Liver (tissue), 9 donors: ENCODE data around the gene CDC42BPG. TPM values are rescaled to one million over a fixed set of nuclear protein-coding genes. Genes with fewer than 3 reads are reported as not detected.

Source experiments
- DNase-seq: peaks from one replicate; pipeline ENCODE4 v3.0.0-alpha.2; 2017; ENCODE audit warnings: low spot score
- H3K27ac ChIP-seq, 2 donors: one replicate each; pipeline ENCODE4 v1.7.0; 2013; ENCODE audit warnings: inconsistent platforms in 2 of 2, low read length in 2 of 2, control low read depth in 1 of 2, low read depth in 1 of 2, mild to moderate bottlenecking in 1 of 2
- H3K27me3 ChIP-seq, 4 donors: one replicate each; pipeline versions ENCODE4 v1.6.1 to v1.7.0; 2013; ENCODE audit warnings: low read length in 3 of 4, inconsistent platforms in 1 of 4, mild to moderate bottlenecking in 1 of 4, moderate library complexity in 1 of 4; ENCODE audit not compliant: control insufficient read depth in 4 of 4, insufficient read depth in 4 of 4
- H3K36me3 ChIP-seq, 4 donors: one replicate each; pipeline versions ENCODE4 v1.6.1 to v1.7.0; 2013; ENCODE audit warnings: low read length in 3 of 4, mild to moderate bottlenecking in 3 of 4, low read depth in 1 of 4, moderate library complexity in 1 of 4; ENCODE audit not compliant: control insufficient read depth in 4 of 4, insufficient read depth in 3 of 4
- H3K4me1 ChIP-seq, 4 donors: one replicate each; pipeline versions ENCODE4 v1.6.1 to v1.7.0; 2013; ENCODE audit warnings: low read length in 3 of 4, mild to moderate bottlenecking in 3 of 4, moderate library complexity in 1 of 4; ENCODE audit not compliant: control insufficient read depth in 4 of 4, insufficient read depth in 4 of 4
- H3K4me3 ChIP-seq, 3 donors: one replicate each; pipeline versions ENCODE4 v1.6.1 to v1.7.0; 2013; ENCODE audit warnings: low read length in 3 of 3, control low read depth in 1 of 3, low read depth in 1 of 3, mild to moderate bottlenecking in 1 of 3
- H3K9ac ChIP-seq, 2 donors: one replicate each; pipeline ENCODE4 v1.7.0; 2013; ENCODE audit warnings: low read length in 2 of 2, mild to moderate bottlenecking in 2 of 2, moderate library complexity in 2 of 2, control low read depth in 1 of 2, low read depth in 1 of 2
- H3K9me3 ChIP-seq, 4 donors: one replicate each; pipeline versions ENCODE4 v1.6.1 to v1.7.0; 2013; ENCODE audit warnings: low read length in 3 of 4; ENCODE audit not compliant: control insufficient read depth in 4 of 4
- EGR1 ChIP-seq, 2 donors: IDR thresholded peaks; 2 replicates each; pipeline ENCODE4 v1.6.1; 2016 to 2018; ENCODE audit warnings: antibody characterized with exemption in 2 of 2, low read depth in 2 of 2
- FOXA1 ChIP-seq: IDR thresholded peaks from 2 replicates; pipeline ENCODE4 v1.6.1; 2016; ENCODE audit warnings: antibody characterized with exemption
- FOXA2 ChIP-seq: IDR thresholded peaks from 2 replicates; pipeline ENCODE4 v1.6.1; 2016; ENCODE audit warnings: antibody characterized with exemption
- GABPA ChIP-seq, 2 donors: IDR thresholded peaks in 1 of 2; conservative IDR thresholded peaks in 1 of 2; 2 replicates each; pipeline ENCODE4 v1.6.1; 2016; ENCODE audit warnings: antibody characterized with exemption in 2 of 2, mild to moderate bottlenecking in 1 of 2, moderate library complexity in 1 of 2
- HNF4A ChIP-seq, 2 donors: conservative IDR thresholded peaks; 2 replicates each; pipeline ENCODE4 v1.6.1; 2016; ENCODE audit warnings: antibody characterized with exemption in 2 of 2, mild to moderate bottlenecking in 2 of 2
- HNF4G ChIP-seq: IDR thresholded peaks from 2 replicates; pipeline ENCODE4 v1.6.1; 2016; ENCODE audit warnings: antibody characterized with exemption
- JUND ChIP-seq, 2 donors: IDR thresholded peaks; 2 replicates each; pipeline ENCODE4 v1.6.1; 2016; ENCODE audit warnings: antibody characterized with exemption in 2 of 2
- RAD21 ChIP-seq, 2 donors: IDR thresholded peaks; 2 replicates each; pipeline ENCODE4 v1.6.1; 2016; ENCODE audit warnings: antibody characterized with exemption in 2 of 2, mild to moderate bottlenecking in 2 of 2
- REST ChIP-seq: IDR thresholded peaks from 2 replicates; pipeline ENCODE4 v1.6.1; 2016; ENCODE audit warnings: antibody characterized with exemption, mild to moderate bottlenecking
- RXRA ChIP-seq, 2 donors: IDR thresholded peaks; 2 replicates each; pipeline ENCODE4 v1.6.1; 2017 to 2018; ENCODE audit warnings: antibody characterized with exemption in 2 of 2, mild to moderate bottlenecking in 1 of 2
- SP1 ChIP-seq: IDR thresholded peaks from 2 replicates; pipeline ENCODE4 v1.6.1; 2018; ENCODE audit warnings: antibody characterized with exemption, mild to moderate bottlenecking
- TAF1 ChIP-seq: conservative IDR thresholded peaks from 2 replicates; pipeline ENCODE4 v1.6.1; 2016; ENCODE audit warnings: antibody characterized with exemption, mild to moderate bottlenecking
- YY1 ChIP-seq: IDR thresholded peaks from 2 replicates; pipeline ENCODE4 v1.6.1; 2016; ENCODE audit warnings: antibody characterized with exemption, mild to moderate bottlenecking
- WGBS: extraction: QIAGEN DNeasy Blood & Tissue Kit; methylation state at CpG from one replicate; pipeline ENCODE4 v1.1.7; 2013; 5-methylcytosine and 5-hydroxymethylcytosine counted together
- polyA plus RNA-seq, 2 donors: library from polyadenylated mRNA; stranded (reverse) in 1 of 2; unstranded in 1 of 2; fragments of 200-250 nt in 1 of 2; fragments of >200 nt in 1 of 2; fragmentation: Nextera tagmentation in 1 of 2; extraction: Ambion mirVana in 1 of 2; gene quantifications; one replicate each; pipeline versions ENCODE4 v1.2.1 to v1.2.3, GENCODE V29; 2013 to 2015
- total RNA-seq, 2 donors: library from RNA; depleted of rRNA; stranded (reverse); fragments of >200 nt; gene quantifications; one replicate each; pipeline ENCODE4 v1.2.3, GENCODE V29; 2014
- TF ChIP-seq, protein P1 (sequence below): fragments of 150-350 bp; IDR thresholded peaks from 2 replicates; pipeline ENCODE4 v1.5.1; 2017; ENCODE audit warnings: improper control_type of control experiment, low read depth, low read length; ENCODE audit not compliant: missing input control
- TF ChIP-seq, protein P2 (sequence below): IDR thresholded peaks from 2 replicates; pipeline ENCODE4 v1.6.1; 2016; ENCODE audit warnings: antibody characterized with exemption
- donor health status: healthy.
- donor health status: healthy.
- donor health status: healthy.
- donor health status: healthy.
- donor health status: healthy.

Gene CDC42BPG
- total and polyA plus RNA-seq, 4 donors, result 0.18 to 1.2 (median 0.58) TPM

DNA sequence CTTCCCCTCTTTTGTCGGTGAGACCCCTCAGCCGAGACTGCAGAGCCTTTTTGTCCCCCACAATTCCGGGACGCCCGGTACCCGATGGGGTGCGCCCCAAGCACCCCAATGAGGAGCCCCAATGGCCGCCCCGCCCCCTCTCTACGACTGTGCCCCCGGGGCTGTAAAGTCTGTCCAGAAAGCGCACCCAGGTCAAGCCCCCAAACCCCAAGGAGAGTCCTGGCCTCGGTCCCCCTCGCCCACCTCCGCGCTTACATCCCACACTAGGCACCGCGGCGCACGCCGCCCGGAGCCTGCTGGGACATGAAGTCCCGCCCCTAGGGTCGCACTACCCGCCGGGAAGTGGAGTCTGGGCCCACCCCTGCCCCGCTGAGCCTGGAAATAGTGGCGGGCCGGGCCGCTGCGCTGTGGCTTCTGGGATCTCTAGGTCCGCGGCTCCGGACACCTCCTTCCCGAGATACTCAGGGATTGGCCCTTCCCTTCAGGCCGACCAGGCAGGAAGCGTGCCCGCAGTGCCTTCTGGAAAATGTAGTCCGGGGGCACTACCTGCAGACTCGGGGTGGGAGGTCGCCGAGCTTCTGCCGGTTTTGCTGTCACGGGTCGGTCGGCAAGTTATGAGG lies 34.1 kb downstream of the CDC42BPG start, which contains the start of gene MEN1:
TSS of gene MEN1 (minus strand) at position 281 of the 620 bp plus-strand sequence. CDS start 442 bp downstream, outside the sequence.
- H3K4me3 ChIP-seq, result peak within 1 kb of the TSS; percentile 63 to 84 (median 81)
- peaks cover 0 to 15% (median 2%) of the 10 kb centered on the region in 4 donors for H3K36me3 ChIP-seq
- DNase-seq, result peak; percentile 89
- H3K9me3 ChIP-seq, result no peaks in the 10 kb centered on the region
- no peaks in the 10 kb centered on the region for H3K27me3 ChIP-seq
- peaks cover 6 to 16% (median 12%) of the 10 kb centered on the region in 4 donors for H3K4me1 ChIP-seq
- no peak within 1 kb of the TSS for H3K9ac ChIP-seq
- under 1% methylated on average over 46 of the region's 46 CpGs for WGBS
- peak; percentile 89 for TF ChIP-seq SP1
- TF ChIP-seq FOXA1, result peak; percentile 25
- TF ChIP-seq REST, result peak; percentile 88
- TF ChIP-seq TAF1, result peak; percentile 87
- TF ChIP-seq, protein P1, sequence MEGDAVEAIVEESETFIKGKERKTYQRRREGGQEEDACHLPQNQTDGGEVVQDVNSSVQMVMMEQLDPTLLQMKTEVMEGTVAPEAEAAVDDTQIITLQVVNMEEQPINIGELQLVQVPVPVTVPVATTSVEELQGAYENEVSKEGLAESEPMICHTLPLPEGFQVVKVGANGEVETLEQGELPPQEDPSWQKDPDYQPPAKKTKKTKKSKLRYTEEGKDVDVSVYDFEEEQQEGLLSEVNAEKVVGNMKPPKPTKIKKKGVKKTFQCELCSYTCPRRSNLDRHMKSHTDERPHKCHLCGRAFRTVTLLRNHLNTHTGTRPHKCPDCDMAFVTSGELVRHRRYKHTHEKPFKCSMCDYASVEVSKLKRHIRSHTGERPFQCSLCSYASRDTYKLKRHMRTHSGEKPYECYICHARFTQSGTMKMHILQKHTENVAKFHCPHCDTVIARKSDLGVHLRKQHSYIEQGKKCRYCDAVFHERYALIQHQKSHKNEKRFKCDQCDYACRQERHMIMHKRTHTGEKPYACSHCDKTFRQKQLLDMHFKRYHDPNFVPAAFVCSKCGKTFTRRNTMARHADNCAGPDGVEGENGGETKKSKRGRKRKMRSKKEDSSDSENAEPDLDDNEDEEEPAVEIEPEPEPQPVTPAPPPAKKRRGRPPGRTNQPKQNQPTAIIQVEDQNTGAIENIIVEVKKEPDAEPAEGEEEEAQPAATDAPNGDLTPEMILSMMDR, result no peak
- TF ChIP-seq HNF4A (conservative IDR thresholded peaks at IDR 0.05), result peak; percentile 42 to 48
- TF ChIP-seq FOXA2, result no peak
- TF ChIP-seq YY1, result peak; percentile 87
- TF ChIP-seq RXRA (IDR thresholded peaks at IDR 0.05), result peak; percentile 44 to 48
- TF ChIP-seq GABPA (IDR thresholded peaks at IDR 0.05 in 1 of 2, conservative IDR thresholded peaks at IDR 0.05 in 1 of 2), result peak in 1 of 2 donors; percentile 88
- peak within 1 kb of the TSS; percentile 15 to 54 for H3K27ac ChIP-seq

GRCh38 chr11:64809781-64810241 lies 34.6 kb downstream of the CDC42BPG start:
- Histone ChIP-seq H3K9me3 (no peaks in the 10 kb centered on the region), H3K27me3 (no peaks in the 10 kb centered on the region), H3K4me1 (peaks cover 4 to 12% (median 7%) of the 10 kb centered on the region in 4 donors), H3K4me3 (peak overlapping the region; percentile 62 to 84 (median 81)), H3K36me3 (peaks cover 3 to 20% (median 5%) of the 10 kb centered on the region in 4 donors), H3K27ac (peak overlapping the region; percentile 15 to 54), H3K9ac (no peak overlapping the region)
- peak; percentile 62 for DNase-seq
- TF ChIP-seq EGR1 (IDR thresholded peaks at IDR 0.05; ENCODE audit: low read depth in 2 of 2), result no peak
- 4% methylated on average over 44 of the region's 44 CpGs for WGBS

- DNase-seq, result no peak
- Histone ChIP-seq H3K4me3 (no peak overlapping the region), H3K36me3 (peaks cover 6 to 22% (median 7%) of the 10 kb centered on the region in 4 donors), H3K9ac (no peak overlapping the region), H3K27ac (no peak overlapping the region), H3K9me3 (no peaks in the 10 kb centered on the region), H3K4me1 (peaks cover 6 to 26% (median 17%) of the 10 kb centered on the region in 4 donors), H3K27me3 (no peaks in the 10 kb centered on the region)
- 99% methylated on average over 9 of the region's 9 CpGs for WGBS
- TF ChIP-seq HNF4A (conservative IDR thresholded peaks at IDR 0.05) (no peak), REST (no peak), RAD21 (IDR thresholded peaks at IDR 0.05) (no peak), JUND (IDR thresholded peaks at IDR 0.05) (no peak), TAF1 (no peak), HNF4G (no peak)
- TF ChIP-seq, protein P2, sequence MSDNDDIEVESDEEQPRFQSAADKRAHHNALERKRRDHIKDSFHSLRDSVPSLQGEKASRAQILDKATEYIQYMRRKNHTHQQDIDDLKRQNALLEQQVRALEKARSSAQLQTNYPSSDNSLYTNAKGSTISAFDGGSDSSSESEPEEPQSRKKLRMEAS, result no peak
- TF ChIP-seq, protein P1, result no peak
These were observed 39.0 kb downstream of the CDC42BPG start for GRCh38 chr11:64805481-64805880.
